ENCODE results near the gene COL8A2.

The COL8A2 gene

DNA sequence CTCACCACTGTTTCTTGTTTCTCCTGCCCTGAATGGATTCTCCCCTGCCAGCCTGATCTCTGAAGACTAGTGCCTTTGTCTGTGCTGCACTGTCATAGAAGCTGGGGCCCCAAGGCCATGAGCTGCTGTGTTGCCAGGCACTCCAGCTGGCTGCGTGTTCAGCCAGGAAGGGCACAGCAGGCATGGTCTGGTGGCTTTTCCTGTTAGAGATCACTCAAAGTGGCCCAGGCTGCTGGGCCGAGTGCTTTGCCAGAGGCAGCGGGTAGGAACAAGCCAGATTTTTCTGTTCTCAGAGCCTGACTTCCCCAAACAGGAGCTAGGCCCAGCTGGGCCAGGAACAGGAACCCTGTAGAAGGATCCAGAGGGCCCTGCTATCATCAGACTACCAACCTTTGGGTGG is 31.1 kb downstream of the COL8A2 start:
- ChIA-PET POLR2A (no interaction called here), CTCF (interaction anchor here (1.2 to 17.2 kb wide), 5 partner anchors 13 to 192 kb away, joined by 3 to 283 read pairs (median 8); partner anchors contain the start of gene TRAPPC3)
- H3K36me3 ChIP-seq (ENCODE audit: control insufficient read depth in 4 of 4, insufficient read depth in 4 of 4, low read length in 3 of 4), result peaks cover 22 to 46% (median 36%) of the 10 kb centered on the region in 4 experiments

GRCh38 chr1:36093226-36093625 is 31.8 kb downstream of the COL8A2 start:
- WGBS (ENCODE audit: insufficient coverage), result 98% methylated on average over 4 of the region's 7 CpGs
- Histone ChIP-seq H3K27me3 (replicated peaks in 2 of 5; ENCODE audit: control insufficient read depth in 4 of 5, insufficient read depth in 5 of 5, low read length in 4 of 5) (no peaks in the 10 kb centered on the region), H3K4me3 (ENCODE audit: control insufficient read depth in 1 of 7, extremely low read depth in 1 of 7, insufficient read depth in 4 of 7, low read depth in 2 of 7, low read length in 6 of 7) (no peak overlapping the region), H3K36me3 (ENCODE audit: control insufficient read depth in 4 of 4, insufficient read depth in 4 of 4, low read length in 3 of 4) (peaks cover 22 to 46% (median 36%) of the 10 kb centered on the region in 4 experiments), H3K9me3 (ENCODE audit: control extremely low read depth in 1 of 5, control insufficient read depth in 4 of 5, insufficient read depth in 2 of 5, low read depth in 1 of 5, low read length in 4 of 5) (no peaks in the 10 kb centered on the region), H3K27ac (ENCODE audit: insufficient read depth in 1 of 2, low read depth in 1 of 2, low read length in 2 of 2, poor library complexity in 1 of 2, severe bottlenecking in 2 of 2) (no peak overlapping the region), H3K4me1 (ENCODE audit: control extremely low read depth in 1 of 4, control insufficient read depth in 4 of 4, insufficient read depth in 4 of 4, low read length in 3 of 4) (peaks cover 3 to 31% (median 27%) of the 10 kb centered on the region in 4 experiments)
- ChIA-PET POLR2A (no interaction called here), CTCF (interaction anchor here (1.2 to 17.2 kb wide), 6 partner anchors 14 to 207 kb away, joined by 3 to 283 read pairs (median 7); partner anchors contain the start of gene TRAPPC3)
- no peak for DNase-seq

More for the DNA sequence above, 31.1 kb downstream of the COL8A2 start:
- H3K4me1 ChIP-seq (ENCODE audit: control extremely low read depth in 1 of 4, control insufficient read depth in 4 of 4, insufficient read depth in 4 of 4, low read length in 3 of 4), result peaks cover 3 to 28% (median 25%) of the 10 kb centered on the region in 4 experiments
- H3K9me3 ChIP-seq (ENCODE audit: control extremely low read depth in 1 of 5, control insufficient read depth in 4 of 5, insufficient read depth in 2 of 5, low read depth in 1 of 5, low read length in 4 of 5), result no peaks in the 10 kb centered on the region
- no peak overlapping the region for H3K4me3 ChIP-seq (ENCODE audit: control insufficient read depth in 1 of 7, extremely low read depth in 1 of 7, insufficient read depth in 4 of 7, low read depth in 2 of 7, low read length in 6 of 7)
- no peak for DNase-seq
- 92% methylated on average over 3 of the region's 3 CpGs for WGBS (ENCODE audit: insufficient coverage)
- no peaks in the 10 kb centered on the region for H3K27me3 ChIP-seq (replicated peaks in 2 of 5; ENCODE audit: control insufficient read depth in 4 of 5, insufficient read depth in 5 of 5, low read length in 4 of 5)
- H3K27ac ChIP-seq (ENCODE audit: insufficient read depth in 1 of 2, low read depth in 1 of 2, low read length in 2 of 2, poor library complexity in 1 of 2, severe bottlenecking in 2 of 2), result no peak overlapping the region

- no peaks in the 10 kb centered on the region for H3K27me3 ChIP-seq (replicated peaks in 2 of 5; ENCODE audit: control insufficient read depth in 4 of 5, insufficient read depth in 5 of 5, low read length in 4 of 5)
- no peak overlapping the region for H3K27ac ChIP-seq (ENCODE audit: insufficient read depth in 1 of 2, low read depth in 1 of 2, low read length in 2 of 2, poor library complexity in 1 of 2, severe bottlenecking in 2 of 2)
- H3K9me3 ChIP-seq (ENCODE audit: control extremely low read depth in 1 of 5, control insufficient read depth in 4 of 5, insufficient read depth in 2 of 5, low read depth in 1 of 5, low read length in 4 of 5), result no peaks in the 10 kb centered on the region
- POLR2A ChIA-PET, result no interaction called here
- no peak overlapping the region for H3K4me3 ChIP-seq (ENCODE audit: control insufficient read depth in 1 of 7, extremely low read depth in 1 of 7, insufficient read depth in 4 of 7, low read depth in 2 of 7, low read length in 6 of 7)
- CTCF ChIA-PET, result interaction anchor here (1.2 to 17.2 kb wide), 5 partner anchors 14 to 207 kb away, joined by 3 to 283 read pairs (median 6); partner anchors contain the start of gene TRAPPC3
- H3K4me1 ChIP-seq (ENCODE audit: control extremely low read depth in 1 of 4, control insufficient read depth in 4 of 4, insufficient read depth in 4 of 4, low read length in 3 of 4), result peaks cover 3 to 33% (median 29%) of the 10 kb centered on the region in 4 experiments
- DNase-seq, result no peak
- H3K36me3 ChIP-seq (ENCODE audit: control insufficient read depth in 4 of 4, insufficient read depth in 4 of 4, low read length in 3 of 4), result peaks cover 22 to 46% (median 36%) of the 10 kb centered on the region in 4 experiments
- 100% methylated on average over 9 of the region's 9 CpGs for WGBS (ENCODE audit: insufficient coverage)
Observed at GRCh38 chr1:36092798-36093185, 32.2 kb downstream of the COL8A2 start.

DNA sequence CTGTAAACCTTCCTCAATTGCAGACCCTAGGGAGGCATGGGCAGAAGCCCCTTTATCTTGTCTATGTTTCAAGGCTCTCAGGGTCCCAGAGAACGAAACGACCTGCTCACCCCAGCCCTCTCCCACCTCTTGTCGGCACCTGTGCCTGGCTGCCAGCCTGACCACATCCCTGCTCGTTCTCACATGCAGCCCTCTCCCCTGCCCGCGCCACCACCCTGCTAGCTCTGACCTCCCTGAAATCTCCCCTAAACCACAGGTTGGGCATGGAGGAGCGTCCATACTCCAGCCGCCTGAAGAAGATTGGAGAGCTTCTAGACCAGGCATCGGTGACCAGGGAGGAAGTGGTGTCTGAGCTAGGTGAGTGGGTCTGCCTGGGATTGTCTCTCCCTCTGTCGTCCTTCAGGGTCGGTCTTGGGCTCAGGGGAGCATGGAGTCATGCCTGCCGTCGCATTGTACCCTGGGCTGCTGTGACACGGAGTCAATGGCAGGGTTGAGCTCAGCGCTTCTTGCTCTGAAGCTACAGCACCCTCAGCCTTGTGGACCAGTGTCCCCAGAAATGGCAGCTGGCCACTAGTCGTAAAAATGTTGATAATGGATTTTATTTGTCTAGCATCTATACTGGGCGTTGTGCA is 32.7 kb downstream of the COL8A2 start:
- POLR2A ChIA-PET, result no interaction called here
- 95% methylated on average over 15 of the region's 17 CpGs for WGBS (ENCODE audit: insufficient coverage)
- H3K36me3 ChIP-seq (ENCODE audit: control insufficient read depth in 4 of 4, insufficient read depth in 4 of 4, low read length in 3 of 4), result peaks cover 22 to 46% (median 36%) of the 10 kb centered on the region in 4 experiments

GRCh38 chr1:36091698-36092097 is 33.3 kb downstream of the COL8A2 start:
- no peak for DNase-seq
- Histone ChIP-seq H3K4me1 (ENCODE audit: control extremely low read depth in 1 of 4, control insufficient read depth in 4 of 4, insufficient read depth in 4 of 4, low read length in 3 of 4) (peaks cover 3 to 32% (median 29%) of the 10 kb centered on the region in 4 experiments), H3K4me3 (ENCODE audit: control insufficient read depth in 1 of 7, extremely low read depth in 1 of 7, insufficient read depth in 4 of 7, low read depth in 2 of 7, low read length in 6 of 7) (no peak overlapping the region), H3K9me3 (ENCODE audit: control extremely low read depth in 1 of 5, control insufficient read depth in 4 of 5, insufficient read depth in 2 of 5, low read depth in 1 of 5, low read length in 4 of 5) (no peaks in the 10 kb centered on the region), H3K27me3 (replicated peaks in 2 of 5; ENCODE audit: control insufficient read depth in 4 of 5, insufficient read depth in 5 of 5, low read length in 4 of 5) (no peaks in the 10 kb centered on the region), H3K27ac (ENCODE audit: insufficient read depth in 1 of 2, low read depth in 1 of 2, low read length in 2 of 2, poor library complexity in 1 of 2, severe bottlenecking in 2 of 2) (no peak overlapping the region), H3K36me3 (ENCODE audit: control insufficient read depth in 4 of 4, insufficient read depth in 4 of 4, low read length in 3 of 4) (peaks cover 22 to 46% (median 36%) of the 10 kb centered on the region in 4 experiments)
- POLR2A ChIA-PET, result no interaction called here
- WGBS (ENCODE audit: insufficient coverage), result 98% methylated on average over 10 of the region's 13 CpGs
- CTCF ChIA-PET, result interaction anchor here (17.2 kb wide), 1 partner anchor 40 kb away, joined by 283 read pairs; no protein-coding TSS in a partner anchor

More for the DNA sequence above, 32.7 kb downstream of the COL8A2 start:
- no peaks in the 10 kb centered on the region for H3K27me3 ChIP-seq (replicated peaks in 2 of 5; ENCODE audit: control insufficient read depth in 4 of 5, insufficient read depth in 5 of 5, low read length in 4 of 5)
- H3K27ac ChIP-seq (ENCODE audit: insufficient read depth in 1 of 2, low read depth in 1 of 2, low read length in 2 of 2, poor library complexity in 1 of 2, severe bottlenecking in 2 of 2), result no peak overlapping the region
- DNase-seq, result no peak
- peaks cover 3 to 33% (median 29%) of the 10 kb centered on the region in 4 experiments for H3K4me1 ChIP-seq (ENCODE audit: control extremely low read depth in 1 of 4, control insufficient read depth in 4 of 4, insufficient read depth in 4 of 4, low read length in 3 of 4)
- H3K9me3 ChIP-seq (ENCODE audit: control extremely low read depth in 1 of 5, control insufficient read depth in 4 of 5, insufficient read depth in 2 of 5, low read depth in 1 of 5, low read length in 4 of 5), result no peaks in the 10 kb centered on the region
- no peak overlapping the region for H3K4me3 ChIP-seq (ENCODE audit: control insufficient read depth in 1 of 7, extremely low read depth in 1 of 7, insufficient read depth in 4 of 7, low read depth in 2 of 7, low read length in 6 of 7)
- CTCF ChIA-PET, result interaction anchor here (1.2 to 17.2 kb wide), 3 partner anchors 40 to 208 kb away, joined by 3 to 283 read pairs (median 8); no protein-coding TSS in a partner anchor

GRCh38 chr1:36091141-36091540 is 33.9 kb downstream of the COL8A2 start:
- ChIA-PET POLR2A (no interaction called here), CTCF (interaction anchor here (1.3 to 17.2 kb wide), 2 partner anchors 9 to 41 kb away, joined by 3 to 283 read pairs; no protein-coding TSS in a partner anchor)
- H3K27me3 ChIP-seq (replicated peaks in 2 of 5; ENCODE audit: control insufficient read depth in 4 of 5, insufficient read depth in 5 of 5, low read length in 4 of 5), result no peaks in the 10 kb centered on the region
- H3K9me3 ChIP-seq (ENCODE audit: control extremely low read depth in 1 of 5, control insufficient read depth in 4 of 5, insufficient read depth in 2 of 5, low read depth in 1 of 5, low read length in 4 of 5), result no peaks in the 10 kb centered on the region
- DNase-seq, result no peak
- peaks cover 22 to 46% (median 36%) of the 10 kb centered on the region in 4 experiments for H3K36me3 ChIP-seq (ENCODE audit: control insufficient read depth in 4 of 4, insufficient read depth in 4 of 4, low read length in 3 of 4)
- H3K4me1 ChIP-seq (ENCODE audit: control extremely low read depth in 1 of 4, control insufficient read depth in 4 of 4, insufficient read depth in 4 of 4, low read length in 3 of 4), result peaks cover 3 to 29% (median 24%) of the 10 kb centered on the region in 4 experiments
- no peak overlapping the region for H3K4me3 ChIP-seq (ENCODE audit: control insufficient read depth in 1 of 7, extremely low read depth in 1 of 7, insufficient read depth in 4 of 7, low read depth in 2 of 7, low read length in 6 of 7)
- no peak overlapping the region for H3K27ac ChIP-seq (ENCODE audit: insufficient read depth in 1 of 2, low read depth in 1 of 2, low read length in 2 of 2, poor library complexity in 1 of 2, severe bottlenecking in 2 of 2)
- 100% methylated on average over 3 of the region's 4 CpGs for WGBS (ENCODE audit: insufficient coverage)

Measured in common myeloid progenitor, CD34-positive (primary cell).